ENCODE data around the gene ATP5F1D. TPM values are rescaled to one million over a fixed set of nuclear protein-coding genes. Genes with fewer than 3 reads are reported as not detected.

The ATP5F1D gene
- total and polyA plus RNA-seq, 4 donors: 27.1 to 266 (median 187) TPM

DNA sequence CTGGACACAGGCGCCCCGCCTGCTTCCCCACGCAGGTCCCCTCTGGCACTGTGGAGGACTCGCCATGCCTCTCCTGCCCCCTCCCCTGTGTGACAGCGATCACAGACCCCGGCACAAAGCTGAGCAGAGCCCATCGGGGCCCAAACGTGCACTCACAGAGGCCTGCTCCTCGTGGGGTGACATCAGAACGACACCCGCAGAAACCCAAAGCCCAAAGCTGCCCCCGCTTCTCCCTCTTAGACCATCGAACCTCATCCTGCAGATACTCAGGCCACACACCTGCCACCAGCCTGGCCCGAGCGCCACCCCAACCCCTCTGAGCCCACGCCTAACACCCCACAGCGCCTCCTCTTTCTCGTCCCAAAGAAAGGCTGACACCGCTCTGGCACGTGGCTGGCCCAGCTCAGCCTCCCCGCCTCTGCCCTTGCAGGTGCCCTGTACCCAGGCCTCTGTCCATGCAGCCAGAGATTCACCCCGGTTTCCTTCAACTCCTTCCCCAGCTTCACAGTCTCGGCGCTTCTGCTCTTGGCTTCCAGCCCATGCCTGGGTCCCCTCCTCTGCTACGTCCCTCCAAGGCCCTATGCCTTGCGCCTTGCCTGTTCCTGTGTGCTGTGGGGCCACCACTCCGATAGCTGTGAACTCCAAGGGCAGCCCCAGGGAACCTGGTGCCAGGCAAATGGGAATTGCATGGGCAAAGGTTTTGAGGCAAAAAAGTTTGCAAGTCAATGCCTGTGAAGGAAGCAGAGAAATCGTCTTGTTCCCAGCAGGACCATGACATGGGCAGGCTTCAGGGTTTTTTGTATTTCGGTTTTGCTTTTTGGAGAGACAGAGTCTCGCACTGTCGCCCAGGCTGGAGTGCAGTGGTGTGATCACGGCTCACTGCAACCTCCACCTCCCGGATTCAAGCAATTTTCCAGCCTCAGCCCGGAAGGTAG, 2.9 kb upstream of the ATP5F1D start:
- DNase-seq: peak in 1 of 3 donors; percentile 7
- Histone ChIP-seq H3K9me3 (ENCODE audit: control insufficient read depth in 4 of 4, insufficient read depth in 3 of 4, low read length in 3 of 4) (no peaks in the 10 kb centered on the region), H3K9ac (ENCODE audit: insufficient read depth in 1 of 2, low read length in 2 of 2) (no peak overlapping the region), H3K4me1 (ENCODE audit: control insufficient read depth in 5 of 5, insufficient read depth in 5 of 5, low read length in 5 of 5) (peaks cover 0 to 29% (median 7%) of the 10 kb centered on the region in 5 donors), H3K4me3 (no peak overlapping the region), H3K36me3 (ENCODE audit: control insufficient read depth in 4 of 4, insufficient read depth in 4 of 4, low read length in 4 of 4) (no peaks in the 10 kb centered on the region), H3K27ac (ENCODE audit: low read depth in 1 of 2, low read length in 1 of 2) (peak overlapping the region in 1 of 2 donors; percentile 18), H3K27me3 (ENCODE audit: control insufficient read depth in 3 of 3, insufficient read depth in 3 of 3, low read length in 2 of 3) (no peaks in the 10 kb centered on the region)
- no peak for ATAC-seq (ENCODE audit: insufficient read depth, low FRiP score)
- TF ChIP-seq, protein P1, sequence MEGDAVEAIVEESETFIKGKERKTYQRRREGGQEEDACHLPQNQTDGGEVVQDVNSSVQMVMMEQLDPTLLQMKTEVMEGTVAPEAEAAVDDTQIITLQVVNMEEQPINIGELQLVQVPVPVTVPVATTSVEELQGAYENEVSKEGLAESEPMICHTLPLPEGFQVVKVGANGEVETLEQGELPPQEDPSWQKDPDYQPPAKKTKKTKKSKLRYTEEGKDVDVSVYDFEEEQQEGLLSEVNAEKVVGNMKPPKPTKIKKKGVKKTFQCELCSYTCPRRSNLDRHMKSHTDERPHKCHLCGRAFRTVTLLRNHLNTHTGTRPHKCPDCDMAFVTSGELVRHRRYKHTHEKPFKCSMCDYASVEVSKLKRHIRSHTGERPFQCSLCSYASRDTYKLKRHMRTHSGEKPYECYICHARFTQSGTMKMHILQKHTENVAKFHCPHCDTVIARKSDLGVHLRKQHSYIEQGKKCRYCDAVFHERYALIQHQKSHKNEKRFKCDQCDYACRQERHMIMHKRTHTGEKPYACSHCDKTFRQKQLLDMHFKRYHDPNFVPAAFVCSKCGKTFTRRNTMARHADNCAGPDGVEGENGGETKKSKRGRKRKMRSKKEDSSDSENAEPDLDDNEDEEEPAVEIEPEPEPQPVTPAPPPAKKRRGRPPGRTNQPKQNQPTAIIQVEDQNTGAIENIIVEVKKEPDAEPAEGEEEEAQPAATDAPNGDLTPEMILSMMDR (IDR thresholded peaks at IDR 0.05; ENCODE audit: control extremely low read depth, extremely low read depth): no peak
- WGBS, 2 donors: 65 to 70% methylated on average over 31 to 34 of the region's 34 CpGs

GRCh38 chr19:1239420-1239795, 2.1 kb upstream of the ATP5F1D start:
- ATAC-seq (ENCODE audit: insufficient read depth, low FRiP score): no peak
- Histone ChIP-seq H3K9ac (ENCODE audit: insufficient read depth in 1 of 2, low read length in 2 of 2) (no peak overlapping the region), H3K36me3 (ENCODE audit: control insufficient read depth in 4 of 4, insufficient read depth in 4 of 4, low read length in 4 of 4) (peaks cover 0 to 4% (median 0%) of the 10 kb centered on the region in 4 donors), H3K27me3 (ENCODE audit: control insufficient read depth in 3 of 3, insufficient read depth in 3 of 3, low read length in 2 of 3) (no peaks in the 10 kb centered on the region), H3K4me1 (ENCODE audit: control insufficient read depth in 5 of 5, insufficient read depth in 5 of 5, low read length in 5 of 5) (peaks cover 0 to 37% (median 15%) of the 10 kb centered on the region in 5 donors), H3K9me3 (ENCODE audit: control insufficient read depth in 4 of 4, insufficient read depth in 3 of 4, low read length in 3 of 4) (no peaks in the 10 kb centered on the region), H3K27ac (ENCODE audit: low read depth in 1 of 2, low read length in 1 of 2) (peak overlapping the region in 1 of 2 donors; percentile 80), H3K4me3 (no peak overlapping the region)
- TF ChIP-seq, protein P1 (IDR thresholded peaks at IDR 0.05; ENCODE audit: control extremely low read depth, extremely low read depth): no peak
- DNase-seq: no peak
- WGBS, 2 donors: 79 to 81% methylated on average over 11 of the region's 11 CpGs

GRCh38 chr19:1239796-1240737, 1.5 kb upstream of the ATP5F1D start:
- no peak for ATAC-seq (ENCODE audit: insufficient read depth, low FRiP score)
- TF ChIP-seq, protein P1 (IDR thresholded peaks at IDR 0.05; ENCODE audit: control extremely low read depth, extremely low read depth): peak; percentile 79
- no peaks in the 10 kb centered on the region for H3K27me3 ChIP-seq (ENCODE audit: control insufficient read depth in 3 of 3, insufficient read depth in 3 of 3, low read length in 2 of 3)
- H3K9me3 ChIP-seq (ENCODE audit: control insufficient read depth in 4 of 4, insufficient read depth in 3 of 4, low read length in 3 of 4): no peaks in the 10 kb centered on the region
- H3K4me1 ChIP-seq (ENCODE audit: control insufficient read depth in 5 of 5, insufficient read depth in 5 of 5, low read length in 5 of 5): peaks cover 0 to 43% (median 22%) of the 10 kb centered on the region in 5 donors
- H3K9ac ChIP-seq (ENCODE audit: insufficient read depth in 1 of 2, low read length in 2 of 2): no peak overlapping the region
- DNase-seq: peak; percentile 90 to 95 (median 92)
- peak overlapping the region; percentile 70 to 80 for H3K27ac ChIP-seq (ENCODE audit: low read depth in 1 of 2, low read length in 1 of 2)
- 11 to 14% methylated on average over 64 to 84 of the region's 84 CpGs for WGBS, 2 donors
- H3K36me3 ChIP-seq (ENCODE audit: control insufficient read depth in 4 of 4, insufficient read depth in 4 of 4, low read length in 4 of 4): peaks cover 0 to 4% (median 0%) of the 10 kb centered on the region in 4 donors
- H3K4me3 ChIP-seq: no peak overlapping the region
